Kidney (tissue), 14 donors: Measurements from ENCODE around the gene ACTN4. TPM values are rescaled to one million over a fixed set of nuclear protein-coding genes. Genes with fewer than 3 reads are reported as not detected.

Experiments
- DNase-seq, 5 donors: peaks; one replicate each; pipeline ENCODE4 v3.0.0-alpha.2; 2013 to 2020
- FAIRE-seq: peaks from 2 replicates; lab custom pipeline; 2012; peaks lifted over from hg19 to GRCh38; lab: Jason Lieb, UNC
- H3K27ac ChIP-seq, 2 donors: one replicate each; pipeline ENCODE4 v1.7.0; 2013; ENCODE audit warnings: low read depth in 2 of 2, low read length in 2 of 2, inconsistent platforms in 1 of 2
- H3K27me3 ChIP-seq: one replicate; pipeline ENCODE4 v1.7.1; 2013; ENCODE audit warnings: low read length, inconsistent platforms; ENCODE audit not compliant: control insufficient read depth, insufficient read depth
- H3K36me3 ChIP-seq, 3 donors: one replicate each; pipeline versions ENCODE4 v1.7.0 to v1.7.1; 2013; ENCODE audit warnings: low read length in 3 of 3, control low read depth in 1 of 3, inconsistent platforms in 1 of 3; ENCODE audit not compliant: insufficient read depth in 3 of 3, control insufficient read depth in 2 of 3
- H3K4me1 ChIP-seq, 3 donors: one replicate each; pipeline versions ENCODE4 v1.7.0 to v1.7.1; 2013; ENCODE audit warnings: low read length in 3 of 3, inconsistent platforms in 1 of 3, low read depth in 1 of 3; ENCODE audit not compliant: control insufficient read depth in 2 of 3, insufficient read depth in 2 of 3
- H3K4me3 ChIP-seq, 3 donors: one replicate each; pipeline versions ENCODE4 v1.7.0 to v1.8.1; 2013; ENCODE audit warnings: low read length in 3 of 3, control low read depth in 1 of 3, inconsistent platforms in 1 of 3
- H3K9ac ChIP-seq, 3 donors: one replicate each; pipeline versions ENCODE4 v1.7.0 to v1.7.1; 2013; ENCODE audit warnings: low read length in 3 of 3, control low read depth in 1 of 3, inconsistent platforms in 1 of 3
- H3K9me3 ChIP-seq, 3 donors: one replicate each; pipeline versions ENCODE4 v1.7.0 to v1.7.1; 2013; ENCODE audit warnings: low read length in 3 of 3, control low read depth in 1 of 3, inconsistent platforms in 1 of 3; ENCODE audit not compliant: control insufficient read depth in 2 of 3, insufficient read depth in 1 of 3
- intact Hi-C: fragments of 100-400 bp; cut with DNase I; formaldehyde crosslinking; loops from one replicate; pipeline ENCODE4 v1.11.1; 2022
- polyA plus RNA-seq: library from polyadenylated mRNA; stranded (reverse); fragments of 350-450 nt; fragmentation: Illumina TruSeq; extraction: RNeasy Lipid Tissue Mini Kit (QIAGEN cat#74804); gene quantifications from one replicate; pipeline ENCODE4 v1.2.3, GENCODE V29; 2014; ENCODE audit warnings: low read depth, low replicate concordance; ENCODE audit not compliant: insufficient read depth
- total RNA-seq: library from RNA; stranded (reverse); fragmentation: NEBNext Ultra II Directional; extraction: Animal tissue kit (Norgen Biotek cat#: 25700); gene quantifications from one replicate; pipeline ENCODE4 v1.2.1, GENCODE V29; 2021
- TF ChIP-seq, protein P1 (sequence below): IDR thresholded peaks from 3 replicates; pipeline ENCODE4 v1.5.1; 2012; ENCODE audit warnings: mild to moderate bottlenecking, moderate library complexity, borderline replicate concordance; ENCODE audit not compliant: insufficient read depth; ENCODE audit errors: extremely low read depth
- donor health status: control.
- donor health status: control.
- donor health status: control.
- donor health status: control.
- donor health status: control.
- donor health status: DM: yes; HTN: yes; CAD: no.
- donor health status: Normal renal cell carcinoma (clear cell type).

The ACTN4 gene
- total and polyA plus RNA-seq, 2 donors from 2014 or later = 231 to 606 TPM

DNA sequence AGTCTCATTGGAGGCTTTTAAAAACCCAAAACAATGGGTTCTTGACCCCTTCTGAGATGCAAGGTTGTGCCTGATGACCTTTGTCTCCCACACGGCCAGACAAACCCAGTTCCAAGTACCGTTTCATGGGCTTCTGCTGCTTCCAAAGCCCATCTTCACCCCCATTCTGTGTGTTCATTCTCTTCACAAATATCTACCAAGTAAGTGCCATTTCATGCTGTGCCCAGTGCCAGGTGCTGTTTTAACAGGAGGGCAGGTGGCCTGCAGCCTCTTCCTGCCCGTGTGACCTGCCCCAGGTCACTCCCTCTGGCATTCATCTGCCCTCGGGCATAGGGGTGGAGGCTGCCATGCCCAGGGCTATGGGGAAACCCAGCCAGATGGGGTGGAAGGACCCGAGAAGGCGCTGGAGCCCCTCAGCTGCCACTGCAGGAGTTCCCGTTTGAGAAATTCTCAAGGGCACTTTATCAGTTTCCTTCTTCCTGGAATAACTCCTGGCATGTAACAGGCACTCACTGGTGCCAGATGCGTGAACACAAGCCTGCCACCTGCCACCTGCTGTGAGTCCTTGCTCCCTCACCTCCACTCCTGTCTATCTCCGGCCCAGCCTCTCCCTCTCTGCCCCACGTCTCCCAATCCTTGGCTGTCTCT, 84.3 kb downstream of the ACTN4 start:
- intact Hi-C loops = no loop called here
- peak overlapping the region; percentile 73 to 82 for H3K27ac ChIP-seq
- no peak overlapping the region for H3K4me3 ChIP-seq
- FAIRE-seq = no peak
- DNase-seq = peak in 2 of 5 donors; percentile 41 to 79
- H3K9me3 ChIP-seq = no peaks in the 10 kb centered on the region
- peaks cover 0 to 23% (median 5%) of the 10 kb centered on the region in 3 donors for H3K4me1 ChIP-seq
- peaks cover 3 to 17% (median 9%) of the 10 kb centered on the region in 3 donors for H3K36me3 ChIP-seq
- no peaks in the 10 kb centered on the region for H3K27me3 ChIP-seq
- TF ChIP-seq, protein P1, sequence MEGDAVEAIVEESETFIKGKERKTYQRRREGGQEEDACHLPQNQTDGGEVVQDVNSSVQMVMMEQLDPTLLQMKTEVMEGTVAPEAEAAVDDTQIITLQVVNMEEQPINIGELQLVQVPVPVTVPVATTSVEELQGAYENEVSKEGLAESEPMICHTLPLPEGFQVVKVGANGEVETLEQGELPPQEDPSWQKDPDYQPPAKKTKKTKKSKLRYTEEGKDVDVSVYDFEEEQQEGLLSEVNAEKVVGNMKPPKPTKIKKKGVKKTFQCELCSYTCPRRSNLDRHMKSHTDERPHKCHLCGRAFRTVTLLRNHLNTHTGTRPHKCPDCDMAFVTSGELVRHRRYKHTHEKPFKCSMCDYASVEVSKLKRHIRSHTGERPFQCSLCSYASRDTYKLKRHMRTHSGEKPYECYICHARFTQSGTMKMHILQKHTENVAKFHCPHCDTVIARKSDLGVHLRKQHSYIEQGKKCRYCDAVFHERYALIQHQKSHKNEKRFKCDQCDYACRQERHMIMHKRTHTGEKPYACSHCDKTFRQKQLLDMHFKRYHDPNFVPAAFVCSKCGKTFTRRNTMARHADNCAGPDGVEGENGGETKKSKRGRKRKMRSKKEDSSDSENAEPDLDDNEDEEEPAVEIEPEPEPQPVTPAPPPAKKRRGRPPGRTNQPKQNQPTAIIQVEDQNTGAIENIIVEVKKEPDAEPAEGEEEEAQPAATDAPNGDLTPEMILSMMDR = no peak
- H3K9ac ChIP-seq = peak overlapping the region in 1 of 3 donors; percentile 3

DNA sequence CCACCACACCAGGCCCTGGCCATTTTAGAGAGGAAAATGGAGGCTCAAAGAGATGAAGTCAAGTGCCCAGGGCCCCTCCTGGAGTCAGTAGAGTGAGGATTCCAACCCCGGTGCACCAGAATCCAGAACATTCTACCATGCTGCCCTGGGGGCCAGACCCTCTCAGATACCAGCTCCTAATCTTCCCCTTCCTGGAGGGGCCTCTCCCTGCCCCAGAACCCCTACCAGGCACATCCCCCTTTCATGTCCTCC, 85.7 kb downstream of the ACTN4 start:
- TF ChIP-seq, protein P1 = no peak
- FAIRE-seq = no peak
- H3K27ac ChIP-seq = peak overlapping the region; percentile 46 to 56
- H3K4me3 ChIP-seq = no peak overlapping the region
- DNase-seq = no peak
- no peaks in the 10 kb centered on the region for H3K27me3 ChIP-seq
- intact Hi-C loops = no loop called here
- H3K36me3 ChIP-seq = peaks cover 3 to 11% (median 4%) of the 10 kb centered on the region in 3 donors
- H3K9me3 ChIP-seq = no peaks in the 10 kb centered on the region
- H3K9ac ChIP-seq = no peak overlapping the region
- H3K4me1 ChIP-seq = peaks cover 0 to 12% (median 5%) of the 10 kb centered on the region in 3 donors

DNA sequence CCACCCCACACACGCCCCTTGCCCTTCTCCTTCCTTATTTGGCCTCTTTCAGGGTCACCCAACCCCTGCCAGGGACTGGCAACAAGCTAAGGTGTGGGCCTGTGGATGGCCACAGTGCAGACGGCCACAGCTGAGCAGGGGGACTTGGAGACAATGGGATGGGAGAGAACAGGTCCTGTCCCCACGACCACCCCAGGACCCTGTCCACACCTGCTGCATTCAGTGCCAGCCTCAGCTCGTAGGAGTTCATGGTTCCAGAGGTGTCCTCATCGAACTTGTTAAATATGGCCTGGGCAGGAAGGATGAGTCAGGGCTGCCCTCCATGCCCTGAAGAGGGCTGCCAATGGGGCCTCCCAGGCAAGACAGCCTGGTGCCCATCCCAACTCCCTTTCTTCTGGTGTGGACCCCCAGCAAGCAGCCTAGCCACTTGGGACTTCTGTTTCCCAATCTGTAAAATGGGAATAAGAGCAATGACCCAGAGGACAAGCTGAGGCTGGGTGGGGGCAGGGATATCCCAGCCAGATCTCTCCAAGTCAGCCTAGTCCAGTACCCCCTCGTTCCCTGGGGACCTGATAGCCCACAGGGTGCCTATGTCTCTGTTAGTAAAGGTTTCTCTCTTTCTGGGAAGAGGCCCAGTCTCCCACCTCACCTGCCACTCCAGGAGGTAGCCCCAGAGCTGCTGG, 86.2 kb downstream of the ACTN4 start:
- DNase-seq (peak in 2 of 5 donors; percentile 50 to 77), FAIRE-seq (no peak)
- H3K27ac ChIP-seq = peak overlapping the region; percentile 56 to 79
- no peaks in the 10 kb centered on the region for H3K9me3 ChIP-seq
- peaks cover 0 to 12% (median 5%) of the 10 kb centered on the region in 3 donors for H3K4me1 ChIP-seq
- H3K9ac ChIP-seq = no peak overlapping the region
- intact Hi-C loops = no loop called here
- H3K36me3 ChIP-seq = peaks cover 3 to 11% (median 4%) of the 10 kb centered on the region in 3 donors
- TF ChIP-seq, protein P1 = no peak
- no peaks in the 10 kb centered on the region for H3K27me3 ChIP-seq
- peak overlapping the region in 1 of 3 donors; percentile 32 for H3K4me3 ChIP-seq
